WI38 (cell line): ENCODE results near the gene VEGFC.

Experiments used
- H3K4me3 ChIP-seq: 2 replicates; pipeline ENCODE4 v1.5.1; 2011; ENCODE audit warnings: low read depth, mild to moderate bottlenecking, control low read depth, low read length
- TF ChIP-seq, protein P1 (sequence below): IDR thresholded peaks from 2 replicates; pipeline ENCODE4 v1.5.1; 2012; ENCODE audit warnings: low read depth, mild to moderate bottlenecking, control low read depth, low read length

Gene VEGFC

GRCh38 chr4:176668324-176668723 is 124.4 kb downstream of the VEGFC start:
- TF ChIP-seq, protein P1, sequence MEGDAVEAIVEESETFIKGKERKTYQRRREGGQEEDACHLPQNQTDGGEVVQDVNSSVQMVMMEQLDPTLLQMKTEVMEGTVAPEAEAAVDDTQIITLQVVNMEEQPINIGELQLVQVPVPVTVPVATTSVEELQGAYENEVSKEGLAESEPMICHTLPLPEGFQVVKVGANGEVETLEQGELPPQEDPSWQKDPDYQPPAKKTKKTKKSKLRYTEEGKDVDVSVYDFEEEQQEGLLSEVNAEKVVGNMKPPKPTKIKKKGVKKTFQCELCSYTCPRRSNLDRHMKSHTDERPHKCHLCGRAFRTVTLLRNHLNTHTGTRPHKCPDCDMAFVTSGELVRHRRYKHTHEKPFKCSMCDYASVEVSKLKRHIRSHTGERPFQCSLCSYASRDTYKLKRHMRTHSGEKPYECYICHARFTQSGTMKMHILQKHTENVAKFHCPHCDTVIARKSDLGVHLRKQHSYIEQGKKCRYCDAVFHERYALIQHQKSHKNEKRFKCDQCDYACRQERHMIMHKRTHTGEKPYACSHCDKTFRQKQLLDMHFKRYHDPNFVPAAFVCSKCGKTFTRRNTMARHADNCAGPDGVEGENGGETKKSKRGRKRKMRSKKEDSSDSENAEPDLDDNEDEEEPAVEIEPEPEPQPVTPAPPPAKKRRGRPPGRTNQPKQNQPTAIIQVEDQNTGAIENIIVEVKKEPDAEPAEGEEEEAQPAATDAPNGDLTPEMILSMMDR, result no peak

DNA sequence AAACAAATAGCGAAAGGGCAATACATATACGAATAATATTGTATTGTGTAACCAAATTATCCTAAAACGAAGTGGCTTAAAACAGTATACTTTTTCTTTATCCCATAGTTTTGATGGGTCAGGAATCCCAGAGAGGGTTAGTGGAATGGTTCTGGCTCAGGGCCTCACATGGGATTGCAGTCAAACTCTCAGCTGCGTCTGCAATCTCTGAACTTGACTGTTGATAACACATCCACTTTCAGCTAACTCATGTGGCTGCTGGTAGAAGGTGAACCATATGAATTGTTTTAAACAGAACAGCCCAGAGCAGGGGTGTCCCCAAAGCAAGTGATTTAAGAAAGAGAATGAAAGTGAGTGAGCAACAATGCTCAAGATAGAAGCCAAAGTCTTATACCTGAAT is 127.8 kb downstream of the VEGFC start:
- TF ChIP-seq, protein P1, result no peak
- H3K4me3 ChIP-seq, result no peak overlapping the region

More at GRCh38 chr4:176668324-176668723, 124.4 kb downstream of the VEGFC start:
- no peak overlapping the region for H3K4me3 ChIP-seq

DNA sequence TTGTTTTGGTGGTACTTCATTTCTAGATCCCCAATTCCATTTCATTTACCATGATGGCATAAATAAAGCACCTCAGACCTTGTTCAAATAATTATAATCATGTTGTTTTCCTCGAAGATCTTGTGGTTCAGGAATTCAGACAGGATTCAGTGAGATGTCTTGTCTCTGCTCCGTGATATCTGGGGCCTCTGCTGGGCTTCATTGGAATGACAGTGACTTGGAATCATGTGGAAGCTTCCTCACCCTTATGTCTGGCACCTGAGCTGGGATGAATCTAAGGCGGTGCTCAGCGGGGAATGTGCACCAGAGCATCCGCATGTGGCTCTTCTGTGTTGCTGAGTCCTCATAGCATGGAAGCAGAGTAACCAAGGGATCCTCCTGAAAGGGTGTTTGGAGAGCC is 132.2 kb downstream of the VEGFC start:
- TF ChIP-seq, protein P1, result 0 out of 2 replicates have a peak, but pooled peaks have one; percentile 15
- H3K4me3 ChIP-seq, result no peak overlapping the region

DNA sequence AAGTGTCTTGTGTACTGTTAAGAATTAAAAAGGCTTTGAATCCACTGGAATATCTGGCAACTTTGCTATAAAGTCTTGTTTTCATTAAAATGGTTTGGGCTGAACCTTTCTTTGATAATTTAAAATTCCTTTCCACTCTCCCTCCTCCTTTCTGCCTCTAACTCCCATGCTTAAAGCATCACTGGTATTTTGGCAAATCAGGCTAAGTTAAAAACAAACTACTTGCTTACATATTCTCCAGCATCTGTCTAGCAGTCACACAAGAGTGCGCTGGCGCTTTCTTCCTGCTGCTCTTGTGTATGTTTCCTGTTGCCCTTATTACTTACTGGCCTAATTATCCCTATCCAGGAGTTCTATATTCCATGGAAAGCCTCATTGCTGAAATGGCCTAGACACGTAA is 136.6 kb downstream of the VEGFC start:
- TF ChIP-seq, protein P1, result no peak
- no peak overlapping the region for H3K4me3 ChIP-seq

DNA sequence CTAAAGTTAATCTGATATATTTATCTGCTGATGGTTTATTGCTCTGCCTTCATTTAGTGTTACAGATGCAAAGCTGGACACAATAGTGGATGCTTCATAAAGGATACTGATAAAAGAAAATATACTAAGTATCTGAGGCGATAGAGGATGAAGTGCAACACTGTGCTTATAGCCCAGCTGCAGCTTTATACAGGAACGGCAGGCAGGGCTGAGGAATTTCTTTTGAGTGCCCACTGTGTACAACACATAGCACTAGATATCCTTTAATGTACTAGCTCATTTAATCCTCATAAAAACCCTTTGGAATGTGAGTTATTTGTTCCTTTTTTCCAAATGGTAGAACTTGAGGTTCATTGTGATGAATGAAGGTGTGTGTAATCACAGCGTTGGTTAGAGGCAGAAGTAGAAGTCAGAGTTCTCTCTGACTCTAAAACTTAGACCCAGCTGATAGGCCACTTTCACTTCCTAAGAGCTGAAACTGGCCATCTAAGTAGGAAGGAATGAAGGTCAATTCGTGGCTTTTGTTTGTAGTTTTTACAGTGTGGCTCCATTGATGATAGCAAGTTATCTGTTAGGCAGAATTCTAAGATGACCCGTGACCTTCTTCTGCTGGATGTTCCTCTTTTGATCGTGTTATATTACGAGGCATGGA is 138.0 kb downstream of the VEGFC start:
- H3K4me3 ChIP-seq, result no peak overlapping the region
- TF ChIP-seq, protein P1, result no peak

GRCh38 chr4:176653401-176654220 is 139.1 kb downstream of the VEGFC start:
- TF ChIP-seq, protein P1, result no peak
- H3K4me3 ChIP-seq, result no peak overlapping the region

DNA sequence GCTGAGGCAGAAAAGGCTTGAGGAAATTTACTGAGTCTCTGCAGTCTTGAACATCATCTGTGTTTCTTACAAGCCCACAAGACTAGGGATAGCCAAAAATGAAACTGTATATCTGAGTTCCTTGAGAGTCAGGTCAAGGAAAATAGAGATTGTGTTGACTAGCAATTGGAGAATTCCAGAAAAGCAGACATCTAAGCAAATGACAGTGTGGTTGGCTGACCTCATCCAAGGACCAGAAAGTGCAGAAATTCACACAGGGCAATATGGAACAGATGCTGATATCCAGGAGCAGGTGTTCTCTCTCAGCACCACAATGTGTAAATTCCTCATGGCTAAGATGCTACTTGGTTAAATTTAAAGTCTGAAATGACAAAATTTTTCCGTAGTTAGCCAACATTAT is 146.4 kb downstream of the VEGFC start:
- H3K4me3 ChIP-seq, result no peak overlapping the region
- TF ChIP-seq, protein P1, result no peak
